AG09309 (cell line): ENCODE data around the gene FAM228B.
"Not testable (repeated sequence)": the region's sequence is repeated elsewhere in the genome, so short reads cannot be mapped to it uniquely, and the experiment has no call there.

Experiments
- DNase-seq: peaks from one replicate; pipeline ENCODE4 v3.0.0-alpha.2; 2010; ENCODE audit warnings: low read depth
- H3K4me3 ChIP-seq: 2 replicates; pipeline ENCODE4 v1.5.1; 2011; ENCODE audit warnings: mild to moderate bottlenecking, low read depth, low read length, moderate library complexity; ENCODE audit not compliant: control insufficient read depth
- CTCF ChIP-seq: IDR thresholded peaks from 2 replicates; pipeline ENCODE4 v1.5.1; 2011; ENCODE audit warnings: mild to moderate bottlenecking, low read depth, low read length, inconsistent platforms; ENCODE audit not compliant: insufficient read depth, control insufficient read depth; ENCODE audit errors: missing control alignments

FAM228B gene

GRCh38 chr2:24182507-24182906 is 59.2 kb downstream of the FAM228B start:
- TF ChIP-seq CTCF, result no peak
- no peak for DNase-seq
- H3K4me3 ChIP-seq, result no peak overlapping the region

GRCh38 chr2:24183366-24184069 is 60.2 kb downstream of the FAM228B start:
- no peak for DNase-seq
- H3K4me3 ChIP-seq, result no peak overlapping the region
- TF ChIP-seq CTCF, result no peak

GRCh38 chr2:24189551-24189950 is 66.3 kb downstream of the FAM228B start:
- TF ChIP-seq CTCF, result no peak
- DNase-seq, result no peak
- H3K4me3 ChIP-seq, result no peak overlapping the region

- no peak for DNase-seq
- no peak overlapping the region for H3K4me3 ChIP-seq
- TF ChIP-seq CTCF, result no peak
Measured at GRCh38 chr2:24190503-24190902, 67.2 kb downstream of the FAM228B start.

- H3K4me3 ChIP-seq, result no peak overlapping the region
- DNase-seq, result no peak
- TF ChIP-seq CTCF, result no peak
Measured at GRCh38 chr2:24191156-24191555, 67.9 kb downstream of the FAM228B start.

- no peak overlapping the region for H3K4me3 ChIP-seq
- no peak for TF ChIP-seq CTCF
- DNase-seq, result no peak
Measured at GRCh38 chr2:24191848-24192247, 68.6 kb downstream of the FAM228B start.

- not testable (repeated sequence) for H3K4me3 ChIP-seq, DNase-seq
Measured at GRCh38 chr2:24197213-24197612, 73.9 kb downstream of the FAM228B start.
